Caco-2 (cell line): ENCODE data around the gene OR2T11. TPM values are rescaled to one million over a fixed set of nuclear protein-coding genes. Genes with fewer than 3 reads are reported as not detected.

Experiments used
- BruUV-seq: library from RNA; stranded (reverse); fragments of 400-500 nt; replicated peaks from 2 replicates; lab custom pipeline; 2021; lab: Mats Ljungman, UMichigan
- CTCF ChIA-PET: fragments of 300-600 bp; sonication (Branson Sonifier 250); formaldehyde crosslinking; loops from one replicate; lab custom pipeline; 2022; ENCODE audit warnings: antibody characterized with exemption; lab: Charles Lee
- POLR2A ChIA-PET: fragments of 300-600 bp; sonication (Branson Sonifier 250); formaldehyde crosslinking; loops from one replicate; lab custom pipeline; 2022; ENCODE audit warnings: antibody characterized with exemption; lab: Charles Lee
- DNase-seq, 2 experiments: peaks; one replicate each; pipeline versions ENCODE4 v3.0.0 to v3.0.0-alpha.2; 2020 to 2022
- H3K27me3 ChIP-seq: replicated peaks from 2 replicates; pipeline ENCODE4 v1.6.0; 2011; ENCODE audit warnings: low read length; ENCODE audit not compliant: control insufficient read depth, insufficient read depth
- H3K36me3 ChIP-seq: 2 replicates; pipeline ENCODE4 v1.5.1; 2011; ENCODE audit warnings: low read length; ENCODE audit not compliant: control insufficient read depth, insufficient read depth
- H3K4me1 ChIP-seq: fragments of 250-450 bp; sonication (Bioruptor Pico); 2 replicates; pipeline ENCODE4 v1.5.1; 2020; ENCODE audit warnings: mild to moderate bottlenecking
- H3K4me3 ChIP-seq: 2 replicates; pipeline ENCODE4 v1.5.1; 2011; ENCODE audit warnings: low read depth, mild to moderate bottlenecking, control low read depth, low read length
- H3K9me3 ChIP-seq: fragments of 250-450 bp; sonication (Bioruptor Pico); 2 replicates; pipeline ENCODE4 v1.5.1; 2020; ENCODE audit warnings: mild to moderate bottlenecking, moderate library complexity
- H3K27ac Mint-ChIP-seq: one replicate; pipeline ENCODE4 v1.8.0; 2022; ENCODE audit warnings: mixed read lengths; ENCODE audit not compliant: unreplicated experiment
- H3K27me3 Mint-ChIP-seq: one replicate; pipeline ENCODE4 v1.8.0; 2022; ENCODE audit warnings: mixed read lengths; ENCODE audit not compliant: insufficient read depth, unreplicated experiment
- H3K36me3 Mint-ChIP-seq: one replicate; pipeline ENCODE4 v1.8.0; 2022; ENCODE audit warnings: mild to moderate bottlenecking, mixed read lengths; ENCODE audit not compliant: insufficient read depth, unreplicated experiment
- H3K4me1 Mint-ChIP-seq: one replicate; pipeline ENCODE4 v1.8.0; 2022; ENCODE audit warnings: low read depth, mixed read lengths; ENCODE audit not compliant: unreplicated experiment
- H3K4me3 Mint-ChIP-seq: one replicate; pipeline ENCODE4 v1.8.0; 2022; ENCODE audit warnings: mild to moderate bottlenecking, moderate library complexity, mixed read lengths; ENCODE audit not compliant: unreplicated experiment
- H3K9me3 Mint-ChIP-seq: one replicate; pipeline ENCODE4 v1.8.0; 2022; ENCODE audit warnings: mixed read lengths; ENCODE audit not compliant: unreplicated experiment
- CTCF ChIP-seq, 2 experiments: fragments of 200-600 bp in 1 of 2; IDR thresholded peaks; 1 replicate in 1 of 2; 2 replicates in 1 of 2; pipeline versions ENCODE4 v1.5.1 to v1.8.0; 2011 to 2022; ENCODE audit warnings: antibody characterized with exemption in 1 of 2, control low read depth in 1 of 2, inconsistent platforms in 1 of 2, low read depth in 1 of 2, low read length in 1 of 2, mild to moderate bottlenecking in 1 of 2, moderate library complexity in 1 of 2; ENCODE audit not compliant: insufficient read depth in 1 of 2, severe bottlenecking in 1 of 2, unreplicated experiment in 1 of 2
- intact Hi-C: fragments of 100-400 bp; cut with micrococcal nuclease; formaldehyde crosslinking; loops from one replicate; pipeline ENCODE4 v1.10.0; 2022; ENCODE audit not compliant: unreplicated experiment
- total RNA-seq: library from RNA; stranded (reverse); gene quantifications from 2 replicates; pipeline ENCODE4 v1.2.3, GENCODE V29; 2022

OR2T11 gene
- total RNA-seq, 1 experiment from 2014 or later: not detected

GRCh38 chr1:248590055-248590454 lies 44.8 kb downstream of the OR2T11 start:
- Mint-ChIP-seq H3K4me1 (no peaks in the 10 kb centered on the region), H3K27me3 (peaks cover 2% of the 10 kb centered on the region), H3K27ac (no peak overlapping the region), H3K36me3 (no peaks in the 10 kb centered on the region), H3K4me3 (no peak overlapping the region), H3K9me3 (no peaks in the 10 kb centered on the region)
- Histone ChIP-seq H3K4me1 (no peaks in the 10 kb centered on the region), H3K4me3 (no peak overlapping the region), H3K9me3 (no peaks in the 10 kb centered on the region), H3K27me3 (no peaks in the 10 kb centered on the region), H3K36me3 (no peaks in the 10 kb centered on the region)
- DNase-seq: no peak
- TF ChIP-seq CTCF (IDR thresholded peaks at IDR 0.05; ENCODE audit: insufficient read depth in 1 of 2, low read depth in 1 of 2, low read length in 1 of 2, severe bottlenecking in 1 of 2, unreplicated experiment in 1 of 2): no peak
- no TSS peak for BruUV-seq
- intact Hi-C loops: no loop called here
- POLR2A ChIA-PET: no interaction called here
- CTCF ChIA-PET: no interaction called here

DNA sequence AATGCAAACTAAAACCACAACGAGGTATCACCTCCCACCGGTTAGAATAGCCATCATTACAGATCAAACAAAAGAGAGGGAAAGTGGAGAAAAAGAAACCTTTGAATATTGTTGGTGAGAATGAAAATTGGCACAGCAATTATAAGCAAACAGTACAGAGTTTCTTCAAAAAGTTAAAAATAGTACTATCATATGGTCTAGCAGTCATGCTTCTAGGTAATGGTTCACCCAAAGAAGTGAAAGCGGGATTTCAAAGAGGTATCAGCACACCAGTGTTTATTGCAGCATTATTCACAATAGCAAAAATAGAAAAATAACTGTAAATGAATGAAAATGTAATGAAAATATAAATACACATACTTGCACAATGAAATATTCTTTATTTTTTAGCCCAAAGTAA lies 45.6 kb downstream of the OR2T11 start:
- ChIA-PET CTCF (no interaction called here), POLR2A (no interaction called here)
- H3K4me1 ChIP-seq: no peaks in the 10 kb centered on the region
- Mint-ChIP-seq H3K4me1 (no peaks in the 10 kb centered on the region), H3K27ac (no peak overlapping the region), H3K27me3 (peaks cover 2% of the 10 kb centered on the region), H3K4me3 (no peak overlapping the region), H3K9me3 (no peaks in the 10 kb centered on the region), H3K36me3 (no peaks in the 10 kb centered on the region)
- no TSS peak for BruUV-seq
- no peaks in the 10 kb centered on the region for H3K9me3 ChIP-seq
- no peaks in the 10 kb centered on the region for H3K36me3 ChIP-seq
- intact Hi-C loops: no loop called here
- no peak for DNase-seq
- no peaks in the 10 kb centered on the region for H3K27me3 ChIP-seq
- H3K4me3 ChIP-seq: no peak overlapping the region
- no peak for TF ChIP-seq CTCF (IDR thresholded peaks at IDR 0.05; ENCODE audit: insufficient read depth in 1 of 2, low read depth in 1 of 2, low read length in 1 of 2, severe bottlenecking in 1 of 2, unreplicated experiment in 1 of 2)

GRCh38 chr1:248585266-248585665 lies 49.6 kb downstream of the OR2T11 start:
- H3K4me3 Mint-ChIP-seq: no peak overlapping the region
- Histone ChIP-seq H3K4me1 (no peaks in the 10 kb centered on the region), H3K27me3 (no peaks in the 10 kb centered on the region), H3K36me3 (no peaks in the 10 kb centered on the region), H3K9me3 (no peaks in the 10 kb centered on the region), H3K4me3 (no peak overlapping the region)
- no peaks in the 10 kb centered on the region for H3K4me1 Mint-ChIP-seq
- ChIA-PET CTCF (no interaction called here), POLR2A (no interaction called here)
- intact Hi-C loops: no loop called here
- H3K27ac Mint-ChIP-seq: no peak overlapping the region
- H3K9me3 Mint-ChIP-seq: no peaks in the 10 kb centered on the region
- H3K27me3 Mint-ChIP-seq: peaks cover 2% of the 10 kb centered on the region
- no TSS peak for BruUV-seq
- no peaks in the 10 kb centered on the region for H3K36me3 Mint-ChIP-seq
- TF ChIP-seq CTCF (IDR thresholded peaks at IDR 0.05; ENCODE audit: insufficient read depth in 1 of 2, low read depth in 1 of 2, low read length in 1 of 2, severe bottlenecking in 1 of 2, unreplicated experiment in 1 of 2): no peak
- no peak for DNase-seq
